ENCODE data around the gene SAMHD1. TPM values are rescaled to one million over a fixed set of nuclear protein-coding genes. Genes with fewer than 3 reads are reported as not detected.
A peak's percentile ranks its signal among the peaks of the same experiment; 100 is the strongest.

The SAMHD1 gene
- total and polyA plus RNA-seq, 9 of the 15 experiments (the other 6 are each of a cell fraction or from before 2014, with no cell fraction given): 6.8 to 20.4 (median 14.8) TPM

DNA sequence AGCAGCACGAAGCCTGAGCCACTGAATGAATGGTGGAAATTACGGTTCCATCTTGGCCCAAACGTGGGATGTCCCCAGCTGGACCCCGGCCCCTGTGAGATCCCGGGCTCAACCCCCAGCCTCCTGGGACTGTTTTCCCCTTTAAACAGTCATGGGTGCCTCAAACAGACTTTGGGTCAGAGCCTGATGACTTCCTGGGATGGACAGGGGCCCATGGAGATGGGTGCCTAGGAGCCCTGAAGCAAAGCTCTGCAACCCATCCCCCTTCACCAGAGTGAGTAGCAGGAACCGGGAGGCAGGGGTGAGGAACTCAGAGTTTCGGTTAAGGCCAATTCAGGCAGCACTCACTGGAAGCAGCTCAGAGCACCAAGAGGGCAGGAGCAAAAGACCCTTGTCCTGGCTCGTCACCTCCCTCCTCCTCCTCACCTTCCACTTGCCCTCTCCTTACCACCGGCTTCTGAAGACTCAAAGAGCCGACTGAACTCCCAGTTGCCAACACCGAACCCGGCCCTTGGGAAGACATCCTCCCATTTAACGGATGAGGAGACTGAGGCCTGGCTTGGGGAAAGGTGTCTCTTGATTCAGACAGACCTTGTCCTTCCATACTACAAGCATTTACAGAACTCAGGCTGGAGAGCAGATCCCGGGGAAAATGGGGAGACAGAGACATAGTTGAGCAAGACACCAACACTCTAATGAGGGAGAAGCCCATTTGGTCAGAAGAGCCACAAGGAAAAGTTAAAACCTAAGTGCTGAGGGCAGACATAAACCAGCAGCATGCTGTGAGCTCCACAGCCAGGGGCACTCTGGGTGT is 90.5 kb downstream of the SAMHD1 start:
- peak overlapping the region; percentile 55; the same call in 1 of the 2 replicates for H2AFZ ChIP-seq (ENCODE audit: low read depth, low read length)
- CTCF ChIA-PET (ENCODE audit: low intra/inter-chr PET ratio): interaction anchor here (0.7 kb wide), 1 partner anchor 354 kb away, joined by 3 read pairs; no protein-coding TSS in a partner anchor
- TF ChIP-seq HDAC2 (IDR thresholded peaks at IDR 0.05) (peak; percentile 77), RCOR1 (IDR thresholded peaks at IDR 0.05; ENCODE audit: borderline replicate concordance in 1 of 2, low read depth in 2 of 2, low read length in 2 of 2) (peak in 1 of 2 experiments; percentile 88; a peak in 2 of 4 replicates), CHD4 (IDR thresholded peaks at IDR 0.05; ENCODE audit: insufficient read depth, insufficient replicate concordance, low read depth, low read length, poor library complexity, severe bottlenecking) (peak; percentile 82), ADNP (tag; IDR thresholded peaks at IDR 0.05) (peak; percentile 93), SMARCA5 (IDR thresholded peaks at IDR 0.05) (peak; percentile 89), CBX1 (IDR thresholded peaks at IDR 0.05; ENCODE audit: low read depth) (peak; percentile 76), SRF (CRISPR knock-in tag; IDR thresholded peaks at IDR 0.05) (no peak), PHF20 (IDR thresholded peaks at IDR 0.05; ENCODE audit: partially characterized antibody) (peak; percentile 45), CEBPG (CRISPR knock-in tag; IDR thresholded peaks at IDR 0.05) (0 out of 2 replicates have a peak, but pooled peaks have one; percentile 49), CEBPG (tag; conservative IDR thresholded peaks at IDR 0.05 in 1 of 2, IDR thresholded peaks at IDR 0.05 in 1 of 2) (no peak), ZMIZ1 (IDR thresholded peaks at IDR 0.05; ENCODE audit: low read depth in 2 of 2, low read length in 2 of 2) (no peak), KDM5B (IDR thresholded peaks at IDR 0.05; ENCODE audit: insufficient replicate concordance, low read depth, low read length) (peak; percentile 17), PHF21A (IDR thresholded peaks at IDR 0.05; ENCODE audit: borderline replicate concordance, low read depth) (no peak), NBN (IDR thresholded peaks at IDR 0.05; ENCODE audit: low read depth) (no peak), PTBP1 (IDR thresholded peaks at IDR 0.05; ENCODE audit: low read depth, low read length) (0 out of 2 replicates have a peak, but pooled peaks have one; percentile 61), TEAD4 (IDR thresholded peaks at IDR 0.05; ENCODE audit: low read length) (peak; percentile 5; the same call in 1 of the 2 replicates), TEAD4 (CRISPR knock-in tag; IDR thresholded peaks at IDR 0.05; ENCODE audit: borderline replicate concordance) (no peak)

More for the DNA sequence above, 90.5 kb downstream of the SAMHD1 start:
- ATAC-seq (no peak), FAIRE-seq (no peak), DNase-seq (ENCODE audit: extremely low read depth in 1 of 4, low spot score in 3 of 4) (no peak)
- no TSS peak for BruUV-seq (replicated peaks)
- POLR2A ChIA-PET: interaction anchor here (0.6 to 10.6 kb wide), 13 partner anchors 9 to 1071 kb away, joined by 3 to 65 read pairs (median 4); no protein-coding TSS in a partner anchor
- peaks cover 72% of the 10 kb centered on the region for H3K79me2 ChIP-seq (ENCODE audit: control insufficient read depth, insufficient read depth, low read length)
- peak overlapping the region; percentile 76 for H3K27ac ChIP-seq (ENCODE audit: extremely low read depth, low read depth, low read length)
- H3K9ac ChIP-seq (ENCODE audit: insufficient read depth in 1 of 2, low read depth in 2 of 2, low read length in 2 of 2): peak overlapping the region; percentile 67 to 90
- H3K36me3 ChIP-seq (ENCODE audit: control insufficient read depth, insufficient read depth, low read length): peaks cover 42% of the 10 kb centered on the region
- intact Hi-C loops (cut with micrococcal nuclease) (loop anchor here (5.0 kb wide), 1 partner anchor 89 kb away; the partner anchor contains the start of gene DSN1), in situ Hi-C loops (cut with MboI) (no loop called here)
- no peaks in the 10 kb centered on the region for H3K9me1 ChIP-seq (ENCODE audit: control insufficient read depth, insufficient read depth, low read length)
- 0 out of 2 replicates have a peak, but pooled peaks cover 4% of the 10 kb centered on the region for H4K20me1 ChIP-seq (replicated peaks; ENCODE audit: control insufficient read depth, insufficient read depth, low read length)
- 39% methylated on average over 14 of the region's 14 CpGs for WGBS (ENCODE audit: insufficient coverage, low coverage, missing lambda C conversion rate)
- H3K27me3 ChIP-seq (ENCODE audit: control insufficient read depth in 2 of 2, insufficient read depth in 2 of 2, low read length in 2 of 2): no peaks in the 10 kb centered on the region
- peak overlapping the region; percentile 75 for H3K4me3 ChIP-seq
- peaks cover 39 to 56% of the 10 kb centered on the region in 2 experiments for H3K4me1 ChIP-seq (replicated peaks in 1 of 2; ENCODE audit: control insufficient read depth in 2 of 2, insufficient read depth in 2 of 2, low read length in 2 of 2)
- H3K9me3 ChIP-seq (replicated peaks; ENCODE audit: control insufficient read depth, insufficient read depth, low read depth, low read length): no peaks in the 10 kb centered on the region
- H3K4me2 ChIP-seq (ENCODE audit: insufficient read depth, low read length): peak overlapping the region; percentile 89

Data from K562 (cell line).